ENCODE results near the gene ABLIM2. TPM values are rescaled to one million over a fixed set of nuclear protein-coding genes. Genes with fewer than 3 reads are reported as not detected.

Gene ABLIM2
- total RNA-seq, 2 experiments from 2014 or later = 0.32 to 0.54 TPM

DNA sequence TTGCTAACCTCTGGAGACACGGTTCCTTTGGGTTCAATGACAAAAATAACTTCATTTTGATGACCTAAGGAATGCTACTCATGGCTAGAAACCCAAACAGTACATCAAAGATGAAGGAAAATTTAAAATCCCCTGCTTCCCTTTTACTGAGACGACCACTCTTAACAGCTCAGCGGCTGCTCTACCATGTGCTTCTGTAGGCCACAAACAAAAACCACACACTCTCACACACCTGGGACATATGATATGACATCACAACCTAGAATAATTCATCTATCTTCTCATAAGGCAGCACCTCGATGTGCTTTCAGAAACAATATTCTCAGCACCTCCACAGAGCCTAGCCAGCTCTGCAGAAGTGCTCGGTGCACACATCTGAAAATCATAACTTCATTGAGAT, 34.7 kb downstream of the ABLIM2 start:
- Mint-ChIP-seq H3K4me3 (no peak overlapping the region), H3K36me3 (ENCODE audit: low read depth) (no peaks in the 10 kb centered on the region), H3K27ac (no peak overlapping the region), H3K9me3 (no peaks in the 10 kb centered on the region), H3K27me3 (no peaks in the 10 kb centered on the region), H3K4me1 (ENCODE audit: low read depth) (no peaks in the 10 kb centered on the region)
- POLR2A ChIA-PET = no interaction called here
- intact Hi-C loops (cut with micrococcal nuclease) = no loop called here
- TF ChIP-seq CTCF (IDR thresholded peaks at IDR 0.05) = no peak
- CTCF ChIA-PET = no interaction called here
- ATAC-seq (no peak), DNase-seq (no peak)

GRCh38 chr4:8123389-8123788, 35.2 kb downstream of the ABLIM2 start:
- no peaks in the 10 kb centered on the region for H3K9me3 Mint-ChIP-seq
- H3K4me3 Mint-ChIP-seq = no peak overlapping the region
- ChIA-PET CTCF (no interaction called here), POLR2A (no interaction called here)
- no peaks in the 10 kb centered on the region for H3K27me3 Mint-ChIP-seq
- H3K4me1 Mint-ChIP-seq (ENCODE audit: low read depth) = no peaks in the 10 kb centered on the region
- intact Hi-C loops (cut with micrococcal nuclease) = no loop called here
- H3K27ac Mint-ChIP-seq = no peak overlapping the region
- no peak for DNase-seq
- H3K36me3 Mint-ChIP-seq (ENCODE audit: low read depth) = no peaks in the 10 kb centered on the region
- no peak for TF ChIP-seq CTCF (IDR thresholded peaks at IDR 0.05)
- ATAC-seq = no peak

DNA sequence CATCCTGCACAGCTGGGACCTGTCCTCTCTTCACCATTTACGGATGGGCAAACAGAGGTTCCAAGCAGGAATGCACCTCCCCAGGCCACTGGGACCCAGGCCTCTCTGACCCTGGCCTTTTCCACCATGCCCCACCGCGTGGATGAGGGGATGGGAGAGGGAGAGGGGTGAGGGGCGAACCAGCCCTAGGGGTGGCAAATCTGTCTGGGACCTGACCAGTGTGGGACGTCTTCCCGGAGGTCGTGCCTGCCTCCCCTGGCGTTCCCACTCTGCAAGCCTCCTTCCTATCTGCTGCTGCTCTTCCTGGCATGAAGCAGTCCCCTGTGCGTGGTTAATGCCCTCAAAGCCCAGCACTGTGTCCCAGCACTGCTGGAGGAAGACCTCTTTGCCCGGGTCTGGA, 35.9 kb downstream of the ABLIM2 start:
- POLR2A ChIA-PET = no interaction called here
- Mint-ChIP-seq H3K9me3 (no peaks in the 10 kb centered on the region), H3K27ac (no peak overlapping the region), H3K4me1 (ENCODE audit: low read depth) (no peaks in the 10 kb centered on the region), H3K27me3 (no peaks in the 10 kb centered on the region), H3K36me3 (ENCODE audit: low read depth) (no peaks in the 10 kb centered on the region), H3K4me3 (no peak overlapping the region)
- CTCF ChIA-PET = no interaction called here
- DNase-seq = no peak
- intact Hi-C loops (cut with micrococcal nuclease) = no loop called here
- TF ChIP-seq CTCF (IDR thresholded peaks at IDR 0.05) = no peak
- ATAC-seq = no peak

DNA sequence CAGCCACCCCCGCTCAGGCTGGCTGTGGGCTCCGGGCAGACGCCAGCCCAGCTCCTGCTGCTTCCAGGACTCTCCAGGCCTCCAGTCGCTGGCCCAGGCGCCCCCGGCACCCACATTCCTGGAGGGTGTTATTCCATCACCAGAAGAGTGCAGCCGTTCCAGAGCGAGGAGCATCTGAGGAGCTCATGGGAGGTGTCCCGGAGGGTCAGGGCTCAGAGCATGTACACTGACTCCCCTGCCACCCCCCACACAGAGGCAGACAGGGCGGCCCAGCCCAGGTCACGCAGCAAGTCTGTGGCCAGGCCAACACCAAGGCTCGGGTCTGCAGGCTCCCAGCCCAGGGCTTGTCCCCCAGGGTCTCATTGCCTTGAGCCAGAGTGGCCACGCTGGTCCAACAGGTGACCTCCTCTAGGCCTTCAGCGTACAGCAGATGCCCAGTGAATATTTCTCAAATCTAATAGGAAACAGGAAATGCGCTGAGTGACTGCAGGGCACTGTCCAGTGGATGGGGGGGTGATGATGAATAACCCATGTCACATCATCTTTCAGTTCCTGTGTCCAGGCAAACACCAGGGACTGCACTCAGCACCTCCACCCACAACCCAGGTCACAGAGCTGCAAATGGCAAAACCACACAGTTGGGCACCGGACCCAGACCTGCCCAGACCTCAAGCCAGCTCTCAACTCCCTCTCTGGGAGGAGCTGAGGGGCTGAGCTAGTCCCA, 37.2 kb downstream of the ABLIM2 start:
- H3K36me3 Mint-ChIP-seq (ENCODE audit: low read depth) = no peaks in the 10 kb centered on the region
- intact Hi-C loops (cut with micrococcal nuclease) = no loop called here
- H3K27me3 Mint-ChIP-seq = no peaks in the 10 kb centered on the region
- POLR2A ChIA-PET = no interaction called here
- no peak overlapping the region for H3K27ac Mint-ChIP-seq
- no peak for ATAC-seq
- H3K9me3 Mint-ChIP-seq = no peaks in the 10 kb centered on the region
- peaks cover 11% of the 10 kb centered on the region for H3K4me1 Mint-ChIP-seq (ENCODE audit: low read depth)
- CTCF ChIA-PET = no interaction called here
- H3K4me3 Mint-ChIP-seq = no peak overlapping the region
- no peak for DNase-seq
- no peak for TF ChIP-seq CTCF (IDR thresholded peaks at IDR 0.05)

GRCh38 chr4:8120501-8120900, 38.1 kb downstream of the ABLIM2 start:
- DNase-seq = no peak
- CTCF ChIA-PET = no interaction called here

More at GRCh38 chr4:8120501-8120900, 38.1 kb downstream of the ABLIM2 start:
- ATAC-seq = no peak
- intact Hi-C loops (cut with micrococcal nuclease) = no loop called here
- peaks cover 18% of the 10 kb centered on the region for H3K4me1 Mint-ChIP-seq (ENCODE audit: low read depth)
- no peak overlapping the region for H3K4me3 Mint-ChIP-seq
- POLR2A ChIA-PET = no interaction called here
- H3K27ac Mint-ChIP-seq = no peak overlapping the region
- no peaks in the 10 kb centered on the region for H3K9me3 Mint-ChIP-seq
- TF ChIP-seq CTCF (IDR thresholded peaks at IDR 0.05) = no peak
- H3K27me3 Mint-ChIP-seq = no peaks in the 10 kb centered on the region
- H3K36me3 Mint-ChIP-seq (ENCODE audit: low read depth) = no peaks in the 10 kb centered on the region

All from activated CD8-positive, alpha-beta T cell treated with anti-CD3 and anti-CD28 coated beads for 36 hours (primary cell).